GM21723 (cell line): Measurements from ENCODE around the gene CSF1.
"Not testable (repeated sequence)": the region's sequence is repeated elsewhere in the genome, so short reads cannot be mapped to it uniquely, and the experiment has no call there.

ENCODE experiments used
- ATAC-seq: cut with Tn5 transposase; IDR thresholded peaks from one replicate; pipeline ENCODE4 v1.9.1; 2021; ENCODE audit warnings: mild to moderate bottlenecking, moderate library complexity; ENCODE audit not compliant: unreplicated experiment

The CSF1 gene

GRCh38 chr1:109933856-109934711, 23.4 kb downstream of the CSF1 start:
- ATAC-seq: no peak

DNA sequence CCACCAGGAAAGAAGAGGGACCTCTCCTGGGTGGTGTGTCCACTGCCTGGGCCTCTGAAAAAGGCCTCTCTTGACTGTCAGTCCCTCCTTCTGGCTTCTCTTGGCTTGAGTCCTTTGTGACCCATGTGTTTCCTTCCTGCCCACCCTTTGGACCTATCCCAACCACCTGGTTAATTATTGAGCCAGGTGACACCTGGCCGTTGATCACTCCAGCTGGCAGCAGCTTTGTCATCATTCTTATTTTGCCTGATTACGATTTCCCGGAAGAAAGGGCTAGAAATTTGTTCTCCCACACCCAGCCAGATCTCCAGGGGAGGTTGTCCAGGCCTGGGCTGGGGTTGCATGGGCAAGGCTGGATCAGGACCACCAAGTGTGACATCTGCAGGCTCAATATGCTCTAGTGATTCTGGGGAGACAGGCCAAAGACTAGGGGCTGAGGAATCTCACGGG, 24.8 kb downstream of the CSF1 start:
- no peak for ATAC-seq

GRCh38 chr1:109937738-109938137, 27.1 kb downstream of the CSF1 start:
- no peak for ATAC-seq

DNA sequence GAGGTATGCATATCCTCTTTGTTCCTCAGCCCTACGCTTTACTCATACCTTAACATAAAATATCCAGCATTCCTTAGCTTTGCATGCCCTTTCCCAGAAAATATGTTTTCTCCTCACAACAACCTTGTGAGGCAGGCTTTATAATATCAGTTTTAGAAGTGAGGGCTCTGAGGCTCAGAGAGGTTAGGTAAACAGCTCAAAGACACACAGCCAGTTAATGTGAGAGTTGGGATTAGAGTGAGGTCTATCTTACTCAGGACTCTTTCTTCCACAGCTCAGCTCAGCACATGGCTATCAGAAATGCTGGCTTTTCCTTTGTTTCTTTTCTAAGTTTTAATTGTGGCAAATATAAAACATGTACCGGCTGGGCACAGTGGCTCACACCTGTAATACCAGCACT, 27.9 kb downstream of the CSF1 start:
- no peak for ATAC-seq

DNA sequence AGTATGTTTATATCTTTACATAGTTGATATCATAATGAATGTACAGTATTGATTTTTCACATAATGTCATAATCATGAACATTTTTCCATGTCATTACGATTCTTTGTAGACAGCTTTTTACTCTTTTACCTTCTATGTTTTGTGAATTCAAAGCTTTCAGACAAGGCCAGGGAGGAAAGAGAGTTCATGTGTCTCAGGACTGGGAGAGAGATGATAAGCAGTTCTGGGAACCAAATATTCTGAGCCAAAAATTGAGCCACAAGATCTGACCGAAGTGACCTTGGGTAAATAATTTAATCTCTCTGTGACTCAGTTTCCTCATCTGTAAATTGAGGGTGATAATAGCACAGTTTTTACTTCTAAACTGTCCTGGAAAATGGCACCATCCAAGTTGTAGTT, 31.8 kb downstream of the CSF1 start:
- no peak for ATAC-seq

GRCh38 chr1:109944541-109944940, 33.9 kb downstream of the CSF1 start:
- no peak for ATAC-seq

DNA sequence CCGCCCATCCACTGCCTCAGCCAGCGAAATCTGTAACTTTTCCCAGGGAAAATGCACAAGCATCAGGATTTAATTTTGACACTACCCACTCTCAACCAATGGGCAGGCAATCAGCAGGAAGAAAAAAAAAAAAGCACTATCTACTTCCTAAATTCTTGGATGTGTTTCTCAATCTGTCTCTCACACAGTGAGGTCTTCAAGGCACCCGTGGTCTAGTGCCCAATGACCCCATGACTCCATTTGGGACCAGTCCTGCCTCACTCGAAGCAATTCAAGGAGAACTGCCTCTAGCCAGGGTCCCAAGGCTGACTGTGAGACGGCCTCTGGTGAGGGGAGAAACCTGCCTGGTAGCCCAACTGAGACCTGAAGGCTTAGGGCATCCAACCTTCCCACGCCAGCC, 35.9 kb downstream of the CSF1 start:
- no peak for ATAC-seq

DNA sequence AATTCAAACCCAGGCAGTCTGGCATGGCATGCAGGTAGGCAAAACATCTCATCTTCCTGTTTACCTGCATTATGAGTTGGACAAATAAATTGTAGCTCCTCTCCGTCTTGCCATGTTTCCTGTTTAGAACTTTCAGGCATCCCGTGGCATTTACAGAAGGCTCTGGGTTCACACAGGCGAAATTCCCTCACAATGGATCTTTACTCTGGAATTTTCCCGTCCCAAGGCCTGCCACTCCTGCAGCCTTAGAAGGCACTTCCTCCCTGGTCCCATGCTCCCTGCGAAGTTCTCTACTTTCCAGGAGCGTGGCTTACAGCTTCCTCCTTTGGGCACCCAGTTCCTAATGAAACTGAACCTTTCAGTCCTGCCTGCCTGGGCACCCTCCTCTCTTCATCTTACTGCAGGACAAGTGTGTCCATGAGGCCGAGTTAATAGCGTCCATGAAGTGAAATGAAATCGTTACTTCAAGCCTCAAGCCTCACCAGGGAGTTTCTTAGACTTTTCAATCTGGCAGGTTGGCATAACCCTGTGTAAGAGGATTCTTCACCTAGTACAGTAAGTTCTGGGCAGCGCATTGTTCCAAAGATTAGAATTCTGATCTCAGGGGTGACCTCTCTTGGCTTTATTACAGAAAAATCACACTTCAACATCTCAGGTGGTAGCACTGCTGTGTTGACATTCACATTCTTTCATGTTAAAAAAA, 37.1 kb downstream of the CSF1 start:
- no peak for ATAC-seq

- no peak for ATAC-seq
These were observed 37.6 kb downstream of the CSF1 start for GRCh38 chr1:109948285-109948630.

DNA sequence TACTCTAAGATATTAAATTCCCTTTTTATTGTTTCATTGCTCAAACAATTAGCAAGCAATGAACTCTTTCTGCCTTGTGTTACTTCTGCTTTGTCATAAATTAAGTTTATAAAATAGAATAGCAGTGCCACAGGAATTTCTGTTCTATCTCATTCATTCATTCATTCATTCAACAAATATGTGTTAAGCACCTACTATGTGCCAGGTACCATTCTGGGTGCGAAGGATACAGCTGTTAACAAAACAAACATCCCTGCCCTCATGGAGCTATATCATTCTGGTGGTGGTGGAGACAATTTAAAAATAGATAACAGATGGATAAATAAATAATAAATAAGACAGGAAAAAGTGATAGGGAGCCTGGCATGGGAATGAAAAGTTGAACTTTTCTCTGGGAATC, 39.4 kb downstream of the CSF1 start:
- ATAC-seq: no peak

DNA sequence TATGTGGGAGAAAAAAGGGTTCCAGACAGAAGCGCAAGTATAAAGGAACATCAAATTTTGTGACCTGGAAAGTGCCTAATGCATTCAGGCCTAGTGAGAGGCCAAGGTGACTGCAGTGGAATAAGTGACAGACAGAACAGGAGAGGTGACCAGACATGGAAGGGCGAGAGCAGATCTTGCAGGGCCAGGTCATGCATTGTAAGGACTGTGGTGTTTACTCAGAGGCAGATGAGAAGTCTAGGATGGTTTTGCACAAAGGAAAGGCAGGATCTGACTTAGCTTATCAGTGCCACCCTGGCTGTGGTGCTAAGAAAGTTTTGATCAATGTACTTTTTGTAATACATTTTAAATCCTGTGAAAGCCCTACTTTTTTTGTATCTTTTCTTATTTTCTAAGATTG, 39.9 kb downstream of the CSF1 start:
- ATAC-seq: no peak

DNA sequence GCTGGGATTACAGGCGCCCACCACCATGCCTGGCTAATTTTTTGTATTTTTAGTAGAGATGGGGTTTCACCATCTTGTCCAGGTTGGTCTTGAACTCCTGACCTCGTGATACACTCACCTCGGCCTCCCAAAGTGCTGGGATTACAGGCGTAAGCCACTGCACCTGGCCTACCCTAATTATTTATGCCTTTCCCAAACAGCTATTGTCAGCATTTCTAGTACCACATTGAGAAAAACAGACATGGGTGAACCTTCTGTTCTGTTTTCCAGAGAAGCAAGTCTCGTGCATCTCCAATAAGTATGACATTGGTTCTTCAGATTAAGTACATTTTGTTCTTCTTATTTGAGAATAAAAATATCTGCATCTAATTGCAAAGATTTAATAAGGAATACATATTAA, 40.9 kb downstream of the CSF1 start:
- ATAC-seq: not testable (repeated sequence)

- no peak for ATAC-seq
These were observed 43.4 kb downstream of the CSF1 start for GRCh38 chr1:109954041-109954512.

- ATAC-seq: no peak
These were observed 49.0 kb downstream of the CSF1 start for GRCh38 chr1:109959632-109959973.

- ATAC-seq: no peak
These were observed 49.5 kb downstream of the CSF1 start for GRCh38 chr1:109959974-109960744.

DNA sequence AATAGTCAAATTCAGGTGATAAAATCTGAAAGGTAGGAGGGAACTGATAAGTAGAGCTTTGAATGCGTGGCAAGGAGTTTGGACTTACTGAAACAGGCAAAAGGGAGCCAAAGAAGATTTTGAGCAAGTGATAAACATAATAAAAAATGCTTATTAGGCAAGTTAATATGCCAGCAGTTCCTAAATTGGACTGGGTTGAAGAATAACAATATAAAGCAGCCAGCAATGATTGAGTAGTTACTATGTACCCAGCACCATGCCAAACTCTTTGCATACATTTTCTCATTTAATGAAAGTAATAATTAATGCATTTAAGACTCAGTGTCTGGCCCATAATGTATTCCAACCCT, 50.1 kb downstream of the CSF1 start:
- no peak for ATAC-seq

- no peak for ATAC-seq
These were observed 53.2 kb downstream of the CSF1 start for GRCh38 chr1:109963864-109964263.

- no peak for ATAC-seq
These were observed 58.6 kb downstream of the CSF1 start for GRCh38 chr1:109969146-109969829.

DNA sequence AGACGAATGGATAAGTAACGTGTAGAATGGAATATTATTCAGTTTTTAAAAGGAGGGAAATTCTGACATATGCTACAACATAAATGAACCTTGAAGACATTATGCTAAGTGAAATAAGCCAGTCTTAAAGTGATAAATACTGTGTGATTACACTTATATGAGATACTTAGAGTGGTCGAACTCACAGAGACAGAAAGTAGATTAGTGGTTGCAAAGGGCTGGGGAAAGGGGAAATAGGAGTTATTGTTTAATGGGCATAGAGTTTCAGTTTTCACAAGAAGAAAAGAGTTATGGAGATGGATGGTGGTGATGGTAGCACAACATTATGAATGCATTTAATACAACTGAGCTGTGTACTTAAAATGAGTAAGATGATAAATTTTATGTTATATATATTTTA, 59.3 kb downstream of the CSF1 start:
- no peak for ATAC-seq

DNA sequence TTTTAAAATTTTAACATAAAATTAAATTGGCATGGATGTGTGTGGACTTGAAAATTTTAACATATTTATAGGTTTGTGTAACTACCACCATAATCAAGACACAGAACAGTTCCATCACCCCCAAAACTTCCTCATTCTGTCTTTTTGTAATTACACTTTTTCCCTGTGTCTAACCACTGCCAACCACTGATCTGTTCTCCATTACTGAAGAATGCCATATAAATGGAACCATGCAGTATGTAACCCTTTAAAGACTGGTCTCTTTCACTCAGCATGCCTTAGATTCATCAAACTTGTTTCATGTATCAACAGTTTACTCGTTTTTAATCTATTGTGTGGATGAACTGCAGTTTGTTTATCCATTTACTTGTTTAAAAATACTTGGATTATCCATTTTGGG, 60.9 kb downstream of the CSF1 start:
- ATAC-seq: no peak

- ATAC-seq: no peak
These were observed 63.5 kb downstream of the CSF1 start for GRCh38 chr1:109974191-109974590.
